HG02798 (cell line): Measurements from ENCODE around the gene SULT2A1.
"Not testable (repeated sequence)": the region's sequence is repeated elsewhere in the genome, so short reads cannot be mapped to it uniquely, and the experiment has no call there.

Source experiments
- ATAC-seq: cut with Tn5 transposase; IDR thresholded peaks from one replicate; pipeline ENCODE4 v1.9.1; 2021; ENCODE audit warnings: mild to moderate bottlenecking; ENCODE audit not compliant: unreplicated experiment, poor library complexity

The SULT2A1 gene

GRCh38 chr19:47861630-47862029, 24.5 kb downstream of the SULT2A1 start:
- ATAC-seq = no peak

GRCh38 chr19:47860602-47861297, 25.4 kb downstream of the SULT2A1 start:
- no peak for ATAC-seq

GRCh38 chr19:47859838-47860237, 26.3 kb downstream of the SULT2A1 start:
- ATAC-seq = not testable (repeated sequence)

- ATAC-seq = not testable (repeated sequence)
Measured at GRCh38 chr19:47858646-47859285, 27.3 kb downstream of the SULT2A1 start, which contains the start of gene TPRX2. TPRX2 (plus strand) TSS chr19:47859235; CDS start chr19:47859247, 12 bp downstream.

GRCh38 chr19:47858231-47858630, 27.9 kb downstream of the SULT2A1 start:
- not testable (repeated sequence) for ATAC-seq

- ATAC-seq = no peak
Measured at GRCh38 chr19:47854459-47854858, 31.7 kb downstream of the SULT2A1 start.

GRCh38 chr19:47853003-47853402, 33.1 kb downstream of the SULT2A1 start:
- ATAC-seq = no peak

GRCh38 chr19:47848823-47849473, 37.2 kb downstream of the SULT2A1 start:
- no peak for ATAC-seq

GRCh38 chr19:47848425-47848822, 37.7 kb downstream of the SULT2A1 start:
- no peak for ATAC-seq

- no peak for ATAC-seq
Measured at GRCh38 chr19:47842941-47843340, 43.2 kb downstream of the SULT2A1 start.

GRCh38 chr19:47839913-47840312, 46.2 kb downstream of the SULT2A1 start:
- ATAC-seq = no peak

- no peak for ATAC-seq
Measured at GRCh38 chr19:47839411-47839810, 46.7 kb downstream of the SULT2A1 start.

GRCh38 chr19:47836038-47836437, 50.1 kb downstream of the SULT2A1 start:
- no peak for ATAC-seq

- no peak for ATAC-seq
Measured at GRCh38 chr19:47832723-47833122, 53.4 kb downstream of the SULT2A1 start.

- ATAC-seq = no peak
Measured at GRCh38 chr19:47826800-47827199, 59.3 kb downstream of the SULT2A1 start.

- ATAC-seq = no peak
Measured at GRCh38 chr19:47824396-47824795, 61.7 kb downstream of the SULT2A1 start.

- no peak for ATAC-seq
Measured at GRCh38 chr19:47821460-47822020, 64.6 kb downstream of the SULT2A1 start, which contains the start of gene CRX. CRX (plus strand) TSS chr19:47821937; CDS start chr19:47834444, 12,507 bp downstream.
